RWPE2 (cell line): ENCODE results near the gene PLEKHN1.
A peak's percentile ranks its signal among the peaks of the same experiment; 100 is the strongest.

Source experiments
- ATAC-seq: fragments of 200-7000 bp; cut with Tn5 transposase; 3 replicates; pipeline ENCODE4 v1.9.1; 2021; ENCODE audit warnings: low read depth
- DNase-seq: peaks from one replicate; pipeline ENCODE4 v3.0.0-alpha.2; 2020; ENCODE audit warnings: low spot score
- H3K27ac ChIP-seq: fragments of 450-650 bp; 2 replicates; pipeline ENCODE4 v1.5.1; 2017; ENCODE audit warnings: mild to moderate bottlenecking; ENCODE audit not compliant: poor library complexity, severe bottlenecking
- H3K27me3 ChIP-seq: fragments of 250-450 bp; sonication (Bioruptor Pico); 2 replicates; pipeline ENCODE4 v1.5.1; 2021; ENCODE audit warnings: mild to moderate bottlenecking, moderate library complexity; ENCODE audit not compliant: insufficient read depth, poor library complexity, severe bottlenecking
- H3K36me3 ChIP-seq: fragments of 250-450 bp; sonication (Bioruptor Pico); 2 replicates; pipeline ENCODE4 v1.5.1; 2020; ENCODE audit warnings: low read depth, mild to moderate bottlenecking, moderate library complexity
- H3K4me1 ChIP-seq: fragments of 250-450 bp; sonication (Bioruptor Pico); 2 replicates; pipeline ENCODE4 v1.5.1; 2021; ENCODE audit warnings: mild to moderate bottlenecking, moderate library complexity; ENCODE audit not compliant: insufficient read depth, poor library complexity, severe bottlenecking
- H3K4me3 ChIP-seq: fragments of 250-450 bp; sonication (Bioruptor Pico); 2 replicates; pipeline ENCODE4 v1.5.1; 2021; ENCODE audit warnings: mild to moderate bottlenecking, moderate library complexity; ENCODE audit not compliant: severe bottlenecking
- H3K9me3 ChIP-seq: fragments of 250-450 bp; sonication (Bioruptor Pico); 2 replicates; pipeline ENCODE4 v1.5.1; 2021; ENCODE audit warnings: mild to moderate bottlenecking, moderate library complexity; ENCODE audit not compliant: severe bottlenecking
- CTCF ChIP-seq: fragments of 450-650 bp; IDR thresholded peaks from one replicate; pipeline ENCODE4 v1.5.1; 2017; ENCODE audit warnings: mild to moderate bottlenecking, moderate library complexity; ENCODE audit not compliant: poor library complexity, severe bottlenecking

Gene PLEKHN1

GRCh38 chr1:918843-919242 is 47.4 kb upstream of the PLEKHN1 start:
- no peak for ATAC-seq

GRCh38 chr1:919271-919872 is 46.9 kb upstream of the PLEKHN1 start:
- ATAC-seq (no peak), DNase-seq (no peak)
- no peaks in the 10 kb centered on the region for H3K9me3 ChIP-seq
- no peak overlapping the region for H3K4me3 ChIP-seq
- no peak for TF ChIP-seq CTCF
- H3K36me3 ChIP-seq: no peaks in the 10 kb centered on the region
- no peak overlapping the region for H3K27ac ChIP-seq
- peaks cover 4% of the 10 kb centered on the region for H3K4me1 ChIP-seq
- H3K27me3 ChIP-seq: peaks cover 81% of the 10 kb centered on the region

More at GRCh38 chr1:918843-919242, 47.4 kb upstream of the PLEKHN1 start:
- Histone ChIP-seq H3K4me1 (peaks cover 4% of the 10 kb centered on the region), H3K9me3 (no peaks in the 10 kb centered on the region), H3K4me3 (no peak overlapping the region), H3K27me3 (peaks cover 86% of the 10 kb centered on the region), H3K27ac (no peak overlapping the region), H3K36me3 (no peaks in the 10 kb centered on the region)
- no peak for DNase-seq
- TF ChIP-seq CTCF: no peak

GRCh38 chr1:920010-920409 is 46.3 kb upstream of the PLEKHN1 start:
- TF ChIP-seq CTCF: no peak
- Histone ChIP-seq H3K27ac (no peak overlapping the region), H3K36me3 (no peaks in the 10 kb centered on the region), H3K27me3 (peaks cover 83% of the 10 kb centered on the region), H3K4me1 (peaks cover 4% of the 10 kb centered on the region), H3K9me3 (no peaks in the 10 kb centered on the region), H3K4me3 (no peak overlapping the region)
- DNase-seq: no peak
- no peak for ATAC-seq

- peaks cover 82% of the 10 kb centered on the region for H3K27me3 ChIP-seq
- ATAC-seq: no peak
- no peak for TF ChIP-seq CTCF
These were observed 45.8 kb upstream of the PLEKHN1 start for GRCh38 chr1:920521-920920.

GRCh38 chr1:921011-921837 is 45.1 kb upstream of the PLEKHN1 start:
- Histone ChIP-seq H3K4me1 (peaks cover 4% of the 10 kb centered on the region), H3K27me3 (peaks cover 82% of the 10 kb centered on the region), H3K27ac (no peak overlapping the region), H3K9me3 (no peaks in the 10 kb centered on the region), H3K36me3 (no peaks in the 10 kb centered on the region), H3K4me3 (no peak overlapping the region)
- no peak for TF ChIP-seq CTCF
- no peak for DNase-seq
- peak; percentile 66 for ATAC-seq

More at GRCh38 chr1:920521-920920, 45.8 kb upstream of the PLEKHN1 start:
- H3K27ac ChIP-seq: no peak overlapping the region
- no peaks in the 10 kb centered on the region for H3K9me3 ChIP-seq
- no peak overlapping the region for H3K4me3 ChIP-seq
- no peaks in the 10 kb centered on the region for H3K36me3 ChIP-seq
- H3K4me1 ChIP-seq: peaks cover 4% of the 10 kb centered on the region
- no peak for DNase-seq
